Measurements from ENCODE around the gene APCS.

APCS gene

GRCh38 chr1:159587461-159587951 lies at the start of gene APCS:
TSS of gene APCS (plus strand) at chr1:159587826. CDS start at chr1:159587922, 96 bp downstream.
- no peak for DNase-seq (ENCODE audit: low read depth)

GRCh38 chr1:159548126-159548525 lies 39.5 kb upstream of the APCS start:
- DNase-seq (ENCODE audit: low read depth) = no peak

GRCh38 chr1:159554261-159554660 lies 33.4 kb upstream of the APCS start:
- no peak for DNase-seq (ENCODE audit: low read depth)

GRCh38 chr1:159554696-159555095 lies 32.9 kb upstream of the APCS start:
- DNase-seq (ENCODE audit: low read depth) = no peak

- no peak for DNase-seq (ENCODE audit: low read depth)
Observed at GRCh38 chr1:159556931-159557369, 30.7 kb upstream of the APCS start.

- DNase-seq (ENCODE audit: low read depth) = no peak
Observed at GRCh38 chr1:159560599-159560998, 27.0 kb upstream of the APCS start.

- DNase-seq (ENCODE audit: low read depth) = no peak
Observed at GRCh38 chr1:159561497-159561896, 26.1 kb upstream of the APCS start.

- DNase-seq (ENCODE audit: low read depth) = no peak
Observed at GRCh38 chr1:159562680-159563079, 24.9 kb upstream of the APCS start.

- DNase-seq (ENCODE audit: low read depth) = no peak
Observed at GRCh38 chr1:159577446-159577845, 10.2 kb upstream of the APCS start.

GRCh38 chr1:159580340-159580739 lies 7.3 kb upstream of the APCS start:
- no peak for DNase-seq (ENCODE audit: low read depth)

GRCh38 chr1:159581422-159581821 lies 6.2 kb upstream of the APCS start:
- no peak for DNase-seq (ENCODE audit: low read depth)

GRCh38 chr1:159584536-159584935 lies 3.1 kb upstream of the APCS start:
- DNase-seq (ENCODE audit: low read depth) = no peak

- DNase-seq (ENCODE audit: low read depth) = no peak
Observed at GRCh38 chr1:159591981-159592380, 4.4 kb downstream of the APCS start.

GRCh38 chr1:159594625-159595405 lies 7.2 kb downstream of the APCS start:
- no peak for DNase-seq (ENCODE audit: low read depth)

GRCh38 chr1:159598196-159598595 lies 10.6 kb downstream of the APCS start:
- DNase-seq (ENCODE audit: low read depth) = no peak

- DNase-seq (ENCODE audit: low read depth) = no peak
Observed at GRCh38 chr1:159600894-159601293, 13.3 kb downstream of the APCS start.

- DNase-seq (ENCODE audit: low read depth) = no peak
Observed at GRCh38 chr1:159602501-159602999, 14.9 kb downstream of the APCS start.

- no peak for DNase-seq (ENCODE audit: low read depth)
Observed at GRCh38 chr1:159612211-159612885, 24.7 kb downstream of the APCS start.

- DNase-seq (ENCODE audit: low read depth) = no peak
Observed at GRCh38 chr1:159632922-159633321, 45.3 kb downstream of the APCS start.

Measured in stimulated activated CD8-positive, alpha-beta memory T cell treated with anti-CD3 and anti-CD28 coated beads, Interleukin-4, amount 100 ng/mL, for 24 hours (primary cell).